Fibroblast of mammary gland (primary cell): ENCODE results near the gene LYSET.

Experiments
- DNase-seq: peaks from one replicate; pipeline ENCODE4 v3.0.0-alpha.2; 2010; ENCODE audit warnings: low read depth
- H3K4me3 ChIP-seq: 2 replicates; pipeline ENCODE4 v1.5.1; 2011; ENCODE audit warnings: low read depth, mild to moderate bottlenecking, low read length, moderate library complexity; ENCODE audit not compliant: control insufficient read depth
- TF ChIP-seq, protein P1 (sequence below): conservative IDR thresholded peaks from 2 replicates; pipeline ENCODE4 v1.5.1; 2011; ENCODE audit warnings: low read depth, low read length, inconsistent platforms; ENCODE audit not compliant: control insufficient read depth, insufficient read depth

LYSET gene

GRCh38 chr14:93219103-93219726 lies 34.1 kb downstream of the LYSET start:
- TF ChIP-seq, protein P1, sequence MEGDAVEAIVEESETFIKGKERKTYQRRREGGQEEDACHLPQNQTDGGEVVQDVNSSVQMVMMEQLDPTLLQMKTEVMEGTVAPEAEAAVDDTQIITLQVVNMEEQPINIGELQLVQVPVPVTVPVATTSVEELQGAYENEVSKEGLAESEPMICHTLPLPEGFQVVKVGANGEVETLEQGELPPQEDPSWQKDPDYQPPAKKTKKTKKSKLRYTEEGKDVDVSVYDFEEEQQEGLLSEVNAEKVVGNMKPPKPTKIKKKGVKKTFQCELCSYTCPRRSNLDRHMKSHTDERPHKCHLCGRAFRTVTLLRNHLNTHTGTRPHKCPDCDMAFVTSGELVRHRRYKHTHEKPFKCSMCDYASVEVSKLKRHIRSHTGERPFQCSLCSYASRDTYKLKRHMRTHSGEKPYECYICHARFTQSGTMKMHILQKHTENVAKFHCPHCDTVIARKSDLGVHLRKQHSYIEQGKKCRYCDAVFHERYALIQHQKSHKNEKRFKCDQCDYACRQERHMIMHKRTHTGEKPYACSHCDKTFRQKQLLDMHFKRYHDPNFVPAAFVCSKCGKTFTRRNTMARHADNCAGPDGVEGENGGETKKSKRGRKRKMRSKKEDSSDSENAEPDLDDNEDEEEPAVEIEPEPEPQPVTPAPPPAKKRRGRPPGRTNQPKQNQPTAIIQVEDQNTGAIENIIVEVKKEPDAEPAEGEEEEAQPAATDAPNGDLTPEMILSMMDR = peak; percentile 71
- peak; percentile 72 for DNase-seq
- no peak overlapping the region for H3K4me3 ChIP-seq

DNA sequence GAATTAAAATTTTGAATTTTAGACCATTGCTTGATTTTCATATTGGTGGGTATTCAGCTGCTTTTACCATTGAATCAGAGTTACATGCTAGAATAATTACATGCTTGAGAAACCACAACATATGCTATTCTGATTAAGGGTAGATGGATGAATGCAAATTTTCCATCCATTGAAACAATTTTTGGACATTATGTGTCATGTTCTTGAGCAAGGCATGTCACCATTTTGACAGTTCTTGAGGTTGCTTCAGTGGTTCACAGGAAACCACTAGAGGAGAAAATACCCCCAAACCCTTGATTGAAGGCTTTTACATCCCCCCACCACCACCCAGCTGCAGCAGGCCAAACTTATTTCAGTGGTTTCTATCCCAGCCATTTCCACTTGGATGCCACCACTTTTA lies 35.4 kb downstream of the LYSET start:
- H3K4me3 ChIP-seq = no peak overlapping the region
- DNase-seq = no peak
- TF ChIP-seq, protein P1 = no peak

DNA sequence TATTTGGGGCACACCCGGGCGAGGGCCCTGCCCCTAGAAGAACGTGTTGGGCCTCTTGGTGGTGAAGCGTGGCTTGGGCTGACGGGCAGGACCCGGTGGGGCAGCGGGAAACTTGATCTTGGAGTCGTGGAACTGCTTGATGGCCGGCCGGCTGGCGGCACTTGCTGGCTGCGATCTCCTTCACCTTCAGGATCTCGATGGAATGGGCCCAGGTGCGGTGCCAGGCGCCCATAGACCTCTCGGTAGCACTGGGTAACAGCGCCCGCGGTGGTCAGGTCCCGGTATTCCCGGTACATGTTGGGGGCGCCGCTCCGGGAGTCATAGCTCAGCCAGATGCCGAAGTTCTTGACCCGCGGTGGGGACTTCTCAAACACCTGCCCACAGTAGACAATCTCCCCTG lies 38.4 kb downstream of the LYSET start:
- TF ChIP-seq, protein P1 = no peak
- no peak for DNase-seq
- H3K4me3 ChIP-seq = no peak overlapping the region

DNA sequence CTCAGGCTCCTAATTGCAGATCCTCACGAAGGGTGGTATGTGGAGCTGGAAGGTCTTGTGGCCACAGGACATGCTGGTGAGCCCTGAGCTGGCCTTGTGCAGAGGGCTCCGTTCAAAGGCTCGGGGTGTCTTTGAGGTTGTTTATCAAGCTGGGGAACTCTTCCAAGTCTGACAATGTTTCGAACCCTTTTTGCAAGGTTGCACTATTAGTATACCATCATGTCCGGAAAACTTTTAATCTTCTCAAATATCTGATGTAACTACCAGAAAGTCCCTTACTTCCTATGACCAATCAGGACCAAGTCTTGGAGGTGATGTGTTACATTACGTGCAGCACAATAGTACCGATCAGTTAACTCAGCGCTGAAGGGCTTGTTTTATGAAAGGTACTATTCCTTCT lies 43.4 kb downstream of the LYSET start:
- TF ChIP-seq, protein P1 = no peak
- no peak for DNase-seq

GRCh38 chr14:93230539-93230938 lies 45.4 kb downstream of the LYSET start:
- TF ChIP-seq, protein P1 = no peak
- no peak overlapping the region for H3K4me3 ChIP-seq
- no peak for DNase-seq

More for the DNA sequence above, 43.4 kb downstream of the LYSET start:
- H3K4me3 ChIP-seq = no peak overlapping the region

- TF ChIP-seq, protein P1 = no peak
- DNase-seq = peak; percentile 66
- H3K4me3 ChIP-seq = peak overlapping the region; percentile 65
Observed at GRCh38 chr14:93231129-93231979, 46.2 kb downstream of the LYSET start.
